Measurements from ENCODE around the gene ZNF620.
"Not testable (repeated sequence)": the region's sequence is repeated elsewhere in the genome, so short reads cannot be mapped to it uniquely, and the experiment has no call there.

ZNF620 gene

GRCh38 chr3:40505599-40506462 lies at the start of gene ZNF620:
TSS of gene ZNF620 (plus strand) at chr3:40506039. CDS start at chr3:40506353, 314 bp downstream.
- peak; percentile 94 for DNase-seq

- no peak for DNase-seq
Observed at GRCh38 chr3:40456279-40456939, 49.4 kb upstream of the ZNF620 start.

- DNase-seq, result peak; percentile 95
Observed at GRCh38 chr3:40456940-40457823, 48.7 kb upstream of the ZNF620 start, which contains the start of gene RPL14. TSS of gene RPL14 (plus strand) at chr3:40457339. CDS start at chr3:40457472, 133 bp downstream.

- no peak for DNase-seq
Observed at GRCh38 chr3:40458473-40458872, 47.4 kb upstream of the ZNF620 start.

GRCh38 chr3:40460481-40460880 lies 45.4 kb upstream of the ZNF620 start:
- not testable (repeated sequence) for DNase-seq

GRCh38 chr3:40461161-40461560 lies 44.7 kb upstream of the ZNF620 start:
- no peak for DNase-seq

GRCh38 chr3:40462838-40463237 lies 43.0 kb upstream of the ZNF620 start:
- not testable (repeated sequence) for DNase-seq

- no peak for DNase-seq
Observed at GRCh38 chr3:40463579-40463978, 42.3 kb upstream of the ZNF620 start.

GRCh38 chr3:40464339-40465110 lies 41.3 kb upstream of the ZNF620 start:
- no peak for DNase-seq

- peak; percentile 20 for DNase-seq
Observed at GRCh38 chr3:40465111-40465407, 40.8 kb upstream of the ZNF620 start.

GRCh38 chr3:40465456-40465855 lies 40.4 kb upstream of the ZNF620 start:
- DNase-seq, result no peak

GRCh38 chr3:40468018-40468417 lies 37.8 kb upstream of the ZNF620 start:
- no peak for DNase-seq

- no peak for DNase-seq
Observed at GRCh38 chr3:40470701-40471100, 35.1 kb upstream of the ZNF620 start.

- DNase-seq, result peak; percentile 69
Observed at GRCh38 chr3:40476478-40477470, 29.1 kb upstream of the ZNF620 start, which contains the start of gene ZNF619. TSS of gene ZNF619 (plus strand) at chr3:40477122. CDS start at chr3:40477980, 858 bp downstream.

GRCh38 chr3:40477666-40478065 lies 28.2 kb upstream of the ZNF620 start:
- DNase-seq, result no peak

- no peak for DNase-seq
Observed at GRCh38 chr3:40487172-40487571, 18.7 kb upstream of the ZNF620 start.

GRCh38 chr3:40490916-40491315 lies 14.9 kb upstream of the ZNF620 start:
- no peak for DNase-seq

GRCh38 chr3:40494698-40495097 lies 11.1 kb upstream of the ZNF620 start:
- no peak for DNase-seq

- no peak for DNase-seq
Observed at GRCh38 chr3:40497288-40497687, 8.6 kb upstream of the ZNF620 start.

- DNase-seq, result no peak
Observed at GRCh38 chr3:40499952-40500351, 5.9 kb upstream of the ZNF620 start.

GRCh38 chr3:40502034-40502433 lies 3.8 kb upstream of the ZNF620 start:
- no peak for DNase-seq

Data from NCI-H82 (cell line).